GM12892 (cell line): ENCODE data around the gene OR6B3.

Experiments used
- POLR2A ChIP-seq: IDR thresholded peaks from 2 replicates; pipeline ENCODE4 v1.6.1; 2011; ENCODE audit warnings: low read depth, low read length, control low read depth
- POLR2AphosphoS5 ChIP-seq: IDR thresholded peaks from 2 replicates; pipeline ENCODE4 v1.6.1; 2011; ENCODE audit warnings: low read depth, low read length, control low read depth
- TAF1 ChIP-seq: IDR thresholded peaks from 2 replicates; pipeline ENCODE4 v1.6.1; 2011; ENCODE audit warnings: low read depth, mild to moderate bottlenecking, control low read depth, low read length, borderline replicate concordance

- no peak for TF ChIP-seq POLR2A
- no peak for TF ChIP-seq POLR2AphosphoS5
- TF ChIP-seq TAF1 = no peak
These were observed 797 bp downstream of the OR6B3 start for GRCh38 chr2:240052524-240052923.
